ENCODE measurements around the gene NTN3.

NTN3 gene

DNA sequence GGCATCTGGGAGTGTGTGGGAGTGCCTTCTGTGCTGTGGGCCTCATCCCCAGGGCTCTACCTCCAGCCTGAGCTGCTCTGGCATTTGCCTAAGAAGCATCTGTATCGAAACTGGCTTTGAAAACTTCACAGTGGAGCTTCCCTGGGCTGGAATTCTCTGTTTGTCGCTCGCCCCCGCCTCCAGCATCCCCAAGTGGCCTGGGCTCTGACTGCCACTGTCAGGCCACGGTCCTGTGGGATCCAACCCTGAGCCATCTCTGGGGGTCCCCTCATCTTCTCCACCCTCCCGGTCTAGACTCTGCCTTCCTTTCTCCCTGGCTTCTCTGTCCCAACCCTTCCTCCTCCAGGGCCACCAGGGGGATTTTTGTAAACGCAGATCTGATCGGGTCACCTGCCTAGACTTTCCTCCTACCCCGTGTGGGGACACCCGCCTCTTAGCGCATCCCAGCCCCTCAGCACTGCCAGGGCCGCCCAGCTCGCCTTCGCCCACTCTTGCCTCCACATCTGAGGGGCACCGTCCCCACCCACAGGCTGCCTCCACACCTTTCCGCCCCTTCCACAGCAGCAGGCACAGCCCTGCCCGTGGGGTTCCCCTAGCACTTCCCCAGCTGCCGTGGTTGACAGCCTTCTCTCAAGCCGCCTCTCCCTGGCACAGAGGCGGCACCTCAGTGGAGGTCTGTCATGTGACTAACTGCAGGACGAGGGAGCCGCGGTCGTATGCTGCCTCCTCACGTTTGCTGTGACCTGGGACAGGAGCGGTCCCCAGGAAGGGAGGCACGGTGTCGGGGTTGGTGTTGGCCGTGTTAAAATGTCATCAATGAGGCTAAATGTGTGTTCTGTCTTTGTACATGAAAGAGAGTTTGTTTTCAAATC lies 15.8 kb downstream of the NTN3 start:
- H3K36me3 ChIP-seq (replicated peaks; ENCODE audit: insufficient read depth, low read length), result no peaks in the 10 kb centered on the region
- no peaks in the 10 kb centered on the region for H3K4me1 ChIP-seq (ENCODE audit: low read length)
- no peak overlapping the region for H3K27ac ChIP-seq (ENCODE audit: low read length)
- no peaks in the 10 kb centered on the region for H3K9me2 ChIP-seq (replicated peaks; ENCODE audit: insufficient read depth, low read length)
- H3K9ac ChIP-seq (ENCODE audit: low read length), result no peak overlapping the region
- DNase-seq, result no peak
- TF ChIP-seq, protein P1, sequence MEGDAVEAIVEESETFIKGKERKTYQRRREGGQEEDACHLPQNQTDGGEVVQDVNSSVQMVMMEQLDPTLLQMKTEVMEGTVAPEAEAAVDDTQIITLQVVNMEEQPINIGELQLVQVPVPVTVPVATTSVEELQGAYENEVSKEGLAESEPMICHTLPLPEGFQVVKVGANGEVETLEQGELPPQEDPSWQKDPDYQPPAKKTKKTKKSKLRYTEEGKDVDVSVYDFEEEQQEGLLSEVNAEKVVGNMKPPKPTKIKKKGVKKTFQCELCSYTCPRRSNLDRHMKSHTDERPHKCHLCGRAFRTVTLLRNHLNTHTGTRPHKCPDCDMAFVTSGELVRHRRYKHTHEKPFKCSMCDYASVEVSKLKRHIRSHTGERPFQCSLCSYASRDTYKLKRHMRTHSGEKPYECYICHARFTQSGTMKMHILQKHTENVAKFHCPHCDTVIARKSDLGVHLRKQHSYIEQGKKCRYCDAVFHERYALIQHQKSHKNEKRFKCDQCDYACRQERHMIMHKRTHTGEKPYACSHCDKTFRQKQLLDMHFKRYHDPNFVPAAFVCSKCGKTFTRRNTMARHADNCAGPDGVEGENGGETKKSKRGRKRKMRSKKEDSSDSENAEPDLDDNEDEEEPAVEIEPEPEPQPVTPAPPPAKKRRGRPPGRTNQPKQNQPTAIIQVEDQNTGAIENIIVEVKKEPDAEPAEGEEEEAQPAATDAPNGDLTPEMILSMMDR (IDR thresholded peaks at IDR 0.05; ENCODE audit: low read length), result no peak; the same call in 1 of the 2 replicates
- no peak for TF ChIP-seq EZH2 (optimal IDR thresholded peaks at IDR 0.05; ENCODE audit: low read depth, low read length)
- no peak for TF ChIP-seq EZH2phosphoT487 (IDR thresholded peaks at IDR 0.05; ENCODE audit: low read length)
- H3K4me2 ChIP-seq (ENCODE audit: low read depth, low read length), result no peak overlapping the region
- no peak overlapping the region for H3K4me3 ChIP-seq (ENCODE audit: low read length)
- no peaks in the 10 kb centered on the region for H3K27me3 ChIP-seq (replicated peaks; ENCODE audit: insufficient read depth, low read length)
- no peaks in the 10 kb centered on the region for H3F3A ChIP-seq (ENCODE audit: insufficient read depth, low read length)
- no peak overlapping the region for H2AFZ ChIP-seq (ENCODE audit: low read length)
- H3K9me3 ChIP-seq (replicated peaks; ENCODE audit: insufficient read depth, low read length), result no peaks in the 10 kb centered on the region
- H3K79me2 ChIP-seq (ENCODE audit: low read length), result 0 out of 2 replicates have a peak, but pooled peaks cover 5% of the 10 kb centered on the region
- H4K20me1 ChIP-seq (ENCODE audit: insufficient read depth, low read length), result no peaks in the 10 kb centered on the region

- DNase-seq, result no peak
- Histone ChIP-seq H3K36me3 (replicated peaks; ENCODE audit: insufficient read depth, low read length) (no peaks in the 10 kb centered on the region), H3K27ac (ENCODE audit: low read length) (no peak overlapping the region), H3K27me3 (replicated peaks; ENCODE audit: insufficient read depth, low read length) (no peaks in the 10 kb centered on the region), H3K4me3 (ENCODE audit: low read length) (no peak overlapping the region), H3K4me1 (ENCODE audit: low read length) (no peaks in the 10 kb centered on the region), H3K4me2 (ENCODE audit: low read depth, low read length) (no peak overlapping the region), H3K9me3 (replicated peaks; ENCODE audit: insufficient read depth, low read length) (no peaks in the 10 kb centered on the region), H3K9ac (ENCODE audit: low read length) (no peak overlapping the region), H3K9me2 (replicated peaks; ENCODE audit: insufficient read depth, low read length) (no peaks in the 10 kb centered on the region), H3F3A (ENCODE audit: insufficient read depth, low read length) (no peaks in the 10 kb centered on the region), H2AFZ (ENCODE audit: low read length) (no peak overlapping the region), H3K79me2 (ENCODE audit: low read length) (0 out of 2 replicates have a peak, but pooled peaks cover 4% of the 10 kb centered on the region), H4K20me1 (ENCODE audit: insufficient read depth, low read length) (no peaks in the 10 kb centered on the region)
- TF ChIP-seq, protein P1 (IDR thresholded peaks at IDR 0.05; ENCODE audit: low read length), result no peak
- no peak for TF ChIP-seq EZH2 (optimal IDR thresholded peaks at IDR 0.05; ENCODE audit: low read depth, low read length)
- TF ChIP-seq EZH2phosphoT487 (IDR thresholded peaks at IDR 0.05; ENCODE audit: low read length), result no peak
Measured at GRCh38 chr16:2487517-2487842, 16.4 kb downstream of the NTN3 start.

DNA sequence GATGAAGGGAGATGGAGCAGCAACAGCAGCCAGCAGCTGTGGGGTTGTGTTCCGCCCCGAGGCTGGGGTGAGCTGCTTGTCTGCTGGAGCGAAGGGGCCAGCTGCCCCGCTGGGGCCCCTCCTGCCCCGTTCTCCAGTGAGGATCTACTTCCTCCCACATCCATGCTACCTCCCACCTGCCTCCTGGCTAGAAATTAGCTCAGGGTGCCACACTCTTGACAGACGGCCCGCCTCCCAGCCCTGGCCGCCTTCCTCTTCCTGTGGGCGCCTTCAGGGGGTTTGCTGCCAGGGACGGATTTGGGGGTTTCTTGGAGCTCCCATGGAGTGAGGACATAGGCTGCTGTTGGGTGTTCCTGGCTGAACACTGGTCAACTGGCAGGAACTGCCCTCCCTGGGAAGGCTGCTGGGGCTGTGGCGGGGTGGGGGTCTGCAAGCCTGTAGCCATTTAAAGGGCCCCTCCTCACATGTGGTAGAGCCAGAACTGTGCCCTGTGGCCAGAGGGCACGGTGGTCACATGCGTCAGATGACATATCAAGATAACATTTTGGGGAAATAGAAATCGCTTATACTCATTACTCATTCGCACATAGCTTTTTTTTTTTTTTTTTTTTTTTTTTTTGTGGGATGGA lies 16.9 kb downstream of the NTN3 start:
- Histone ChIP-seq H3K9ac (ENCODE audit: low read length) (no peak overlapping the region), H3K4me2 (ENCODE audit: low read depth, low read length) (no peak overlapping the region), H3K4me1 (ENCODE audit: low read length) (no peaks in the 10 kb centered on the region), H3K27ac (ENCODE audit: low read length) (no peak overlapping the region), H3F3A (ENCODE audit: insufficient read depth, low read length) (no peaks in the 10 kb centered on the region), H3K9me2 (replicated peaks; ENCODE audit: insufficient read depth, low read length) (no peaks in the 10 kb centered on the region), H4K20me1 (ENCODE audit: insufficient read depth, low read length) (no peaks in the 10 kb centered on the region), H3K36me3 (replicated peaks; ENCODE audit: insufficient read depth, low read length) (no peaks in the 10 kb centered on the region), H3K27me3 (replicated peaks; ENCODE audit: insufficient read depth, low read length) (no peaks in the 10 kb centered on the region), H2AFZ (ENCODE audit: low read length) (no peak overlapping the region), H3K79me2 (ENCODE audit: low read length) (0 out of 2 replicates have a peak, but pooled peaks cover 4% of the 10 kb centered on the region), H3K4me3 (ENCODE audit: low read length) (no peak overlapping the region), H3K9me3 (replicated peaks; ENCODE audit: insufficient read depth, low read length) (no peaks in the 10 kb centered on the region)
- no peak for DNase-seq
- no peak for TF ChIP-seq EZH2phosphoT487 (IDR thresholded peaks at IDR 0.05; ENCODE audit: low read length)
- TF ChIP-seq, protein P1 (IDR thresholded peaks at IDR 0.05; ENCODE audit: low read length), result no peak
- no peak for TF ChIP-seq EZH2 (optimal IDR thresholded peaks at IDR 0.05; ENCODE audit: low read depth, low read length)

Measured in MM.1S (cell line).